IPS-11a (cell line): ENCODE results near the gene NBPF4.
A peak's percentile ranks its signal among the peaks of the same experiment; 100 is the strongest.
"Not testable (repeated sequence)": the region's sequence is repeated elsewhere in the genome, so short reads cannot be mapped to it uniquely, and the experiment has no call there.

Source experiments
- H3K4me3 ChIP-seq: one replicate; pipeline ENCODE4 v1.5.1; 2013; ENCODE audit warnings: low read depth, low read length, control low read depth

NBPF4 gene

DNA sequence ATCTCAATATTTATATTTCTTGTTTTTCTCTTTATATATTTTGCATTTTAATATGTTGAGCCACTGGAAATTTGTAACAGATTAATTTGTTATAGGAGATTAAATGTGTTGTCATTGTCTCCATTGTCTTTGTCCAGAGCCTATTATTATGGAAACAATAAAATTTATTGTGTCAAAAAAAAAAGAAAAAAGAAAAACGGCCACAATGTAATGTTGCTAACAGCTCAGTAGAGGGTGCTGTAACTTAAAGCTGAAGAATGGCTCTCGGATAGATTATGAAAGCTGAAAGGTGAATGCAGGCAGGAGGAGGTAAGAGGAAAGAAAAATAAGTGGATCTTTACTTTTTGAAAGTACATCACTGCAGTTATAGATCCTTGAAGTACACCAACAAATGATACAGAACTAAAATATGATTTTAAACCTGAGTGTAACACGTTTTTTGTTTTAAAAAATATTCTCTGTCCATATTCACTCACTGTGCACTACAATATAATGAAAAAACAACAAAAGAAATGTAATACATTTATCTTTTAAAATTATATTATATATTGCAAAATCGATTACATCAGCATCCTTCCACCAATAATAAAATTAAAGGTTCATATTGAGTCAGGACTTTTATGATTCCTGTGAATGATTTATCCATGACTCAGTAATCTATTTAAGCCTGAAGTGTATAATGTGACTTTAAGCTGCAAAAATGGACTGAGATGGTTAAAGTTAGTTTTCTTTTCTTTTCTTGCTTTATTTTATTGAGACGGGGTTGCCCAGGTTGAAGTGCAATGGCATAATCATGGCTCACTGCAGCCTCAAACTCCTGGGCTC, 29.0 kb downstream of the NBPF4 start:
- H3K4me3 ChIP-seq = not testable (repeated sequence)

GRCh38 chr1:108211014-108211413, 32.9 kb downstream of the NBPF4 start:
- H3K4me3 ChIP-seq = no peak overlapping the region

DNA sequence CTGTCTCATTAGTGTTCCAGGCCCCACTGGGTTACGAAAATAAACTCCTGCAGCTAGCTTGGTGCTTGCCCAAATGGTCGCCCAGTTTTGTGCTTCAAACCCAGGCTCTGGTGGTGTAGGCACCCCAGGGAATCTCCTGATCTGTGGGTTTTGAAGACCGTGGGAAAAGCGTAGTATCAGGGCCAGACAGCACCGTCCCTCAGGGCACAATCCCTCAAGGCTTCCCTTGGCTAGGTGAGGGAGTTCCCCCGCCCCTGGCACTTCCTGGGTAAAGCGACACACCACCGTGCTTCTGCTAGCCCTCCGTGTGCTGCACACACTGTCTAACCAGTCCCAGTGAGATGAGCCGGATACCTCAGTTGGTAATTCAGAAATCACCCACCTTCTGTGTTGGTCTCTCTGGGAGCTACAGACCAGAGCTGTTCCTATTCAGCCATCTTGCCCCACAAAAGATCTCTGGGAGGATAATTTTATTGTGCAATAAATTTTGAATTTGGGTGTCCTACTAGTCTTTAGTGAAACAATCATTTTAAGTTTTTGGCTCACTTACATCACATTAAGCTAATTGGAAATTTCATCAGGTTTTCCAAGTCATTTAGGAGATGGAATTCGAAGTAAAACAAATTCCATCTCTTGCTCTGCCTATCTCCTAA, 34.3 kb downstream of the NBPF4 start:
- no peak overlapping the region for H3K4me3 ChIP-seq

- H3K4me3 ChIP-seq = no peak overlapping the region
Observed at GRCh38 chr1:108208724-108209446, 35.0 kb downstream of the NBPF4 start.

- not testable (repeated sequence) for H3K4me3 ChIP-seq
Observed at GRCh38 chr1:108203582-108203981, 40.3 kb downstream of the NBPF4 start.

DNA sequence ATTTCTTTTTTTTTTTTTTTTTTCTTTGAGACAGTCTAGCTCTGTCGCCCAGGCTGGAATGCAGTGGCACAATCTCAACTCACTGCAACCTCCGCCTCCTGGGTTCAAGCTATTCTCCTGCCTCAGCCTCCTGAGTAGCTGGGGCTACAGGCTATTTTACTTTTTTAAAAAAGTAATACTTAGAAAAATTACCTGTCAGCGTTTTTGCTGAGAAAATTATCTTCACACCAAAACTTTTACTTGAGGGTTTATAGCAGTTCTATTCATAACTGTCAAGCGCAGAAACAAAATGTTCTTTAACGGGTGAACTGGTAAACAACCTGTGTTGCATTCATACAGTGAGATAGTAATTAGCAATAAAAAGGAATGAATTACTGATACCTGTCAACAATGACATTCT, 42.2 kb downstream of the NBPF4 start:
- H3K4me3 ChIP-seq = no peak overlapping the region

DNA sequence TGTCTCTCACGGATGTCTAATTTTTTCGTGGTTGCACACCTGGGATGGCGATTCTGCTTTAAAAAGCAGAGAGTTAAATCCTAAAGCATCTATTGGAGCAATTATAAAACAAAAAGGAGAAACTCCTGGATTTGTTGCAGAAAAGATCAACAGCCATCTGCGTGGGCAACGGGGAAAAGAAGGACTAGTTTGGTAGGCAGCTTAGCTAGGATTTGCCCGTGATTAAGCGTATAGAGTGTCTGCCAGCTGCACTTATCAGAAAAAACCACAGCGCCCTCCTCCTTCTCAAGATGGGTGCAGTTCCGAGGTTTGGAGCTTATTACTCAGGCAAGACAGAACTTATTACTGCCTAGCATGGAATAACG, 43.2 kb downstream of the NBPF4 start:
- H3K4me3 ChIP-seq = peak overlapping the region; percentile 80

DNA sequence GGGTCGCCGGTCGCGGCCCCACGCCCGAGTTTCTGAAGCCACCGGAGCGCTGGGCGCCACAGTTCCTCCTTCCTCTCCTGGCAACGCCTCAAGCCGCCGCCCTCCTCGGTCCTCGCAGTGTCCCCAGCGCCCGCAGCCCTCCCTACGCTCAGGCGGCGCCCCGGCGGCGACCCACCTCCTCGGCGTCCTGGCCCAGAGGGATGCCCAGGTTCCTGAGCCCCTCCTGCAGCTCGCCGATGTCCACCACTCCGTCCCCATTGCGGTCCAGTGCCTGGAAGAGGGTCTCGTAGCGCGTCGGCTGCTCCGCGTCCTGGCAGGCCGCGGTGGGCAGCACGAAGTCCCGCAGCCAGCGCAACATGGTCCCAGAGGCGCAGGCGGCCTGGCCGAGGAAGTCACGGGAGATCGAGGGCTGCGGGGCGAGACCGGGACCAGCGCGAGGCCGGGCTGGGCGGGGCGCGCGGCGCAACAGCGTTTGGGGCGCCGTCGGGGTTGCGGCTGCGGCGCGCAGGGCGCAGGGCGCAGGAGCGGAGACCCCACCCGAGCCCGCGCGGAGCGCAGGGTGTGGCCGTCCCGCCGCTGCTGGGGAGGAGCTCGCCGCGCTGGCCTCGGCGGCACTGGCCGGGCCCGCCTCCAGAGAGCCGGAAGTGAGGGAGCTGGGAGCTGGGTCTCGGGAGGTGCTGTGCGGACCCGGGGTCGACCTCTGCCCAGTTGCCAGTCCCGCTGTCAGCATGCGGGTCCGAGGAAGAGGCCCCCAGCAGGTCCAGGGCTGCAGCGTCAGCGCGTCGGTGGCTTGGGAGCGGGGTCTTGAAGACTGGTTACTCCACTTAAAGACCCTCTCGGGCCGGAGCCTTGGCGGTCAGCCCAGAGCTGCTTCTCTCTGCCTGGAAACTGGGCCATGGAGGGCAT, 43.8 kb downstream of the NBPF4 start, which contains the start of gene SLC25A24:
SLC25A24 (minus strand) TSS at position 563 of the 906 bp plus-strand sequence; CDS start at position 358, 205 bp downstream.
- peak within 1 kb of the TSS; percentile 80 for H3K4me3 ChIP-seq

DNA sequence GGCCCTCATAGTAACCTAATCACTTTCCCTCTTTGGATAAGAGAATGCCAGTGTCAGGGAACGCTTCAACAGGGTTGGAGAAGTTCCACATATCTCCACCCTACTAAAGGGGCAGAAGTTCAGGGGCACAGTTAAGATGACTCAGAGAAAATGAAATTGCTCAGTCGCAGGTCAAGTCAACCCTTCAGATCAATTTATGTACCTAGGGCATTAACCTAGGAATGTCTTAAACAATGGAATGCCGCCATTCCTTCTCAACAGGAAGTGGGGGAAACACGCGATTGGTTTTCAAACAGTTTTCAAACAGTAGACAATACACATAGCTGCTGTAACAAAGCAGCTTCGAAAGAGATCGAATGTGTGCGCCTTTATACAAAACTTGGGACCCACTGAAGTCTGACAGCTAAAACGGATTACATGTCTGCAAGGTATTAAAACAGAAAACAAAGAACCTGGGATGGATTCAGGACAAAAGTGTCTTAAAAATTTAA, 44.6 kb downstream of the NBPF4 start:
- peak overlapping the region; percentile 80 for H3K4me3 ChIP-seq

GRCh38 chr1:108194051-108194450, 49.8 kb downstream of the NBPF4 start:
- H3K4me3 ChIP-seq = no peak overlapping the region

- H3K4me3 ChIP-seq = no peak overlapping the region
Observed at GRCh38 chr1:108193333-108193732, 50.5 kb downstream of the NBPF4 start.

DNA sequence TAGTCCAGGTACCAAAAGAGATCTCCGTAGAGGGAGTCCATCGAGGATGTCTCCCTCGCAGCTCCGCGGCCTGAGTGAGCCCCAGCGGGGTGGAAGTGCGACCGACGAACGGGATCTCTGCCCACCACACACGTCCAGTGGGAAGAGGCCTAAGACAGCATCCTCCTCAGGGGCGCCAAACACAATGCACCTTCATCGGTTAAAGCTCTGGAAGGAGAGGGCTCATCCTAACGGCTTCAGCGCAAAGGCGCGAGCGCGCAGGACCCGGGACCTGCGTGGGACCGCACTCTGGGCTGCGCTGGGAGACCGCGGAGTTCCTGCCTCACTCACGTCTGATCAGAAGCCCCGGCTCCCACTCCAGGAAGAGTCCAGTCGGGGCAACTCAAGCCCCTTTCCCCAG, 51.3 kb downstream of the NBPF4 start:
- no peak overlapping the region for H3K4me3 ChIP-seq

DNA sequence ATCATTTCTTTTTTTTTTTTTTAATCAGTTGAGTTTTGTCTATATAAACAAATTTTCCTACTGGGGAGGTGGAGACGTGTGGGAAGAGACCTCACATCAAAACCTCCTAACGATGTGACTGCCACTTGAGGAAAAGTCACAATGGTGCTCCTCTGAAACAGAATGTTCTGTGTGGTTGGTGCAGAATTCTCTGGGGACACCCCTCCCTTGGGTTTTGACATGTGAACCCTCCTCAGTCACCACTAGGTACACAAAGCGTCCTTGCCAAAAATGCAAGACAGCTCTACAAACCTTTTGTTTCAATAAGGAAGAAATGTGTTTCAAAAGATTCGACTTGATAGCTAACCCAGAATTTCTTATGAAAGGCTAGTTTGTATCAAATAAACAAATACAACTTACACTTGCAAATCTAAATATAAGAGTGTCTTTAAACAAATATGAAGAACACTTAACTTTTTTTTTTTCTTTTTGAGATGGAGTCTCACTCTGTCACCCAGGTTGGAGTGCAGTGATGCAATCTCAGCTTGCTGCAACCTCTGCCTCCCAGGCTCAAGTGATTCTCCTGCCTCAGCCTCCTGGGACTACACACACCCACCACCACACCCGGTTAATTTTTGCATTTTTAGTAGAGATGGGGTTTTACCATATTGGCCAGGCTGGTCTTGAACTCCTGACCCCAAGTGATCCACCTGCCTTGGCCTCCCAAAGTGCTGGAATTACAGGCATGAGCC, 53.0 kb downstream of the NBPF4 start:
- no peak overlapping the region for H3K4me3 ChIP-seq

GRCh38 chr1:108190001-108190634, 53.8 kb downstream of the NBPF4 start:
- H3K4me3 ChIP-seq = no peak overlapping the region

DNA sequence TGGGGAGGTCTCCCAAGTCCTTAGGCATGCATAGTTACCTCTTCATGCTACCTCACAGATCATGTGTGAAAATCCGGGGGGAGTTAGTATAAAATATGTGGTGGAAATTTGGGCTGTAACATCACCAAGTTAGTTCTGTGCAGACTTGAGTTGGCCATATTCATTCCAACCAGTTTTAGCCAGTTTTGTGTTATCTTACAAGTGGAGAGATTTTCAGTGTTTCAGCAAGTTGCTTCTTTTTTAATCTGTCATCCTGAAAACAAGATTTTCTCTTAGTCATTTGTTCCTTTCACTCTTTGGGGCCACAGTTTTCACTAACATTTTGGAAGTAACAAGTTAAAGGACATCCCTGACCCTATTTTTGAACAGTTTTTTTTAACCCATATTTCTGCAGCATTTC, 55.1 kb downstream of the NBPF4 start:
- H3K4me3 ChIP-seq = no peak overlapping the region

- H3K4me3 ChIP-seq = no peak overlapping the region
Observed at GRCh38 chr1:108182959-108183700, 60.7 kb downstream of the NBPF4 start.

GRCh38 chr1:108179018-108179417, 64.9 kb downstream of the NBPF4 start:
- H3K4me3 ChIP-seq = no peak overlapping the region
